ENCODE data around the gene CPE. TPM values are rescaled to one million over a fixed set of nuclear protein-coding genes. Genes with fewer than 3 reads are reported as not detected.

The CPE gene
- total RNA-seq, 1 donor from 2014 or later = 43.6 TPM

- H3K4me1 ChIP-seq = peaks cover 48% of the 10 kb centered on the region
- Mint-ChIP-seq H3K9me3 (no peaks in the 10 kb centered on the region), H3K36me3 (no peaks in the 10 kb centered on the region), H3K4me3 (peak overlapping the region; percentile 12), H3K27ac (peak overlapping the region; percentile 1), H3K4me1 (peaks cover 58% of the 10 kb centered on the region), H3K27me3 (ENCODE audit: insufficient read depth, low read depth) (no peaks in the 10 kb centered on the region)
- no peaks in the 10 kb centered on the region for H3K9me3 ChIP-seq (ENCODE audit: low read depth)
- H4K20me1 ChIP-seq (ENCODE audit: low read depth) = peaks cover 35% of the 10 kb centered on the region
- peaks cover 60% of the 10 kb centered on the region for H3K27me3 ChIP-seq
- no peaks in the 10 kb centered on the region for H3K36me3 ChIP-seq
- H3K79me2 ChIP-seq (ENCODE audit: low read depth) = no peaks in the 10 kb centered on the region
- no peak overlapping the region for H3K9ac ChIP-seq
- no peak overlapping the region for H2AFZ ChIP-seq (replicated peaks)
- peak; percentile 99 for TF ChIP-seq EZH2phosphoT487 (IDR thresholded peaks at IDR 0.05)
- no peak for TF ChIP-seq CTCF (IDR thresholded peaks at IDR 0.05)
- TF ChIP-seq EZH2 (IDR thresholded peaks at IDR 0.05) = no peak
- H3K27ac ChIP-seq = no peak overlapping the region
- H3K4me2 ChIP-seq = peak overlapping the region; percentile 77
- H3K4me3 ChIP-seq = no peak overlapping the region
- peaks cover 26% of the 10 kb centered on the region for H3F3A ChIP-seq (ENCODE audit: low read depth)
- peak; percentile 80 for DNase-seq (ENCODE audit: low spot score)
These were observed 3.1 kb downstream of the CPE start for GRCh38 chr4:165381821-165382373.

- no peaks in the 10 kb centered on the region for H3K9me3 Mint-ChIP-seq
- Histone ChIP-seq H3K4me1 (peaks cover 48% of the 10 kb centered on the region), H3F3A (ENCODE audit: low read depth) (peaks cover 26% of the 10 kb centered on the region), H3K9me3 (ENCODE audit: low read depth) (no peaks in the 10 kb centered on the region), H2AFZ (replicated peaks) (no peak overlapping the region), H3K4me3 (no peak overlapping the region), H3K79me2 (ENCODE audit: low read depth) (no peaks in the 10 kb centered on the region), H3K27ac (no peak overlapping the region), H3K4me2 (peak overlapping the region; percentile 64), H3K36me3 (no peaks in the 10 kb centered on the region), H4K20me1 (ENCODE audit: low read depth) (peaks cover 35% of the 10 kb centered on the region), H3K9ac (no peak overlapping the region), H3K27me3 (peaks cover 52% of the 10 kb centered on the region)
- peak; percentile 3 for DNase-seq (ENCODE audit: low spot score)
- no peaks in the 10 kb centered on the region for H3K36me3 Mint-ChIP-seq
- H3K27ac Mint-ChIP-seq = no peak overlapping the region
- no peak overlapping the region for H3K4me3 Mint-ChIP-seq
- peaks cover 60% of the 10 kb centered on the region for H3K4me1 Mint-ChIP-seq
- TF ChIP-seq EZH2 (IDR thresholded peaks at IDR 0.05) = no peak
- TF ChIP-seq EZH2phosphoT487 (IDR thresholded peaks at IDR 0.05) = no peak
- TF ChIP-seq CTCF (IDR thresholded peaks at IDR 0.05) = no peak
- H3K27me3 Mint-ChIP-seq (ENCODE audit: insufficient read depth, low read depth) = no peaks in the 10 kb centered on the region
These were observed 3.8 kb downstream of the CPE start for GRCh38 chr4:165382640-165383039.

GRCh38 chr4:165383591-165384073, 4.8 kb downstream of the CPE start:
- Histone ChIP-seq H3K4me3 (no peak overlapping the region), H2AFZ (replicated peaks) (no peak overlapping the region), H4K20me1 (ENCODE audit: low read depth) (peaks cover 35% of the 10 kb centered on the region), H3F3A (ENCODE audit: low read depth) (peaks cover 26% of the 10 kb centered on the region), H3K4me1 (peaks cover 48% of the 10 kb centered on the region), H3K27me3 (peaks cover 42% of the 10 kb centered on the region), H3K36me3 (no peaks in the 10 kb centered on the region), H3K9me3 (ENCODE audit: low read depth) (no peaks in the 10 kb centered on the region), H3K27ac (no peak overlapping the region), H3K4me2 (peak overlapping the region; percentile 45), H3K79me2 (ENCODE audit: low read depth) (no peaks in the 10 kb centered on the region), H3K9ac (no peak overlapping the region)
- no peaks in the 10 kb centered on the region for H3K9me3 Mint-ChIP-seq
- H3K27me3 Mint-ChIP-seq (ENCODE audit: insufficient read depth, low read depth) = no peaks in the 10 kb centered on the region
- TF ChIP-seq EZH2 (IDR thresholded peaks at IDR 0.05) (no peak), EZH2phosphoT487 (IDR thresholded peaks at IDR 0.05) (no peak), CTCF (IDR thresholded peaks at IDR 0.05) (no peak)
- peak; percentile 44 for DNase-seq (ENCODE audit: low spot score)
- H3K27ac Mint-ChIP-seq = no peak overlapping the region
- H3K4me3 Mint-ChIP-seq = no peak overlapping the region
- peaks cover 50% of the 10 kb centered on the region for H3K4me1 Mint-ChIP-seq
- no peaks in the 10 kb centered on the region for H3K36me3 Mint-ChIP-seq
